Glutamatergic neuron (in vitro differentiated cells): ENCODE measurements around the gene SYS1. TPM values are rescaled to one million over a fixed set of nuclear protein-coding genes. Genes with fewer than 3 reads are reported as not detected.

Experiments
- DNase-seq: peaks from one replicate; pipeline ENCODE4 v3.0.0; 2022
- H3K27ac Mint-ChIP-seq: one replicate; pipeline ENCODE4 v1.8.0; 2020; ENCODE audit warnings: mild to moderate bottlenecking, mixed read lengths, inconsistent platforms; ENCODE audit not compliant: unreplicated experiment
- H3K27me3 Mint-ChIP-seq: one replicate; pipeline ENCODE4 v1.8.0; 2020; ENCODE audit warnings: mild to moderate bottlenecking, moderate library complexity, mixed read lengths, inconsistent platforms; ENCODE audit not compliant: unreplicated experiment
- H3K36me3 Mint-ChIP-seq: one replicate; pipeline ENCODE4 v1.8.0; 2020; ENCODE audit warnings: mild to moderate bottlenecking, mixed read lengths, inconsistent platforms; ENCODE audit not compliant: unreplicated experiment
- H3K4me1 Mint-ChIP-seq: one replicate; pipeline ENCODE4 v1.8.0; 2020; ENCODE audit warnings: mild to moderate bottlenecking, low read depth, mixed read lengths, inconsistent platforms; ENCODE audit not compliant: unreplicated experiment
- H3K4me3 Mint-ChIP-seq: one replicate; pipeline ENCODE4 v1.8.0; 2020; ENCODE audit warnings: mild to moderate bottlenecking, mixed read lengths, inconsistent platforms; ENCODE audit not compliant: unreplicated experiment
- H3K9me3 Mint-ChIP-seq: one replicate; pipeline ENCODE4 v1.8.0; 2020; ENCODE audit warnings: mild to moderate bottlenecking, moderate library complexity, mixed read lengths, inconsistent platforms; ENCODE audit not compliant: unreplicated experiment
- long read RNA-seq: library from polyadenylated mRNA; unstranded; transcript quantifications from one replicate; pipeline ENCODE4 v2.0.0, GENCODE V29; 2020; ENCODE audit not compliant: unreplicated experiment
- total RNA-seq: library from RNA; stranded (reverse); fragmentation: NEBNext Ultra II Directional; extraction: Animal tissue kit (Norgen Biotek cat#: 25700); gene quantifications from one replicate; pipeline ENCODE4 v1.2.1, GENCODE V29; 2021; ENCODE audit not compliant: unreplicated experiment
- TF ChIP-seq, protein P1 (sequence below): fragments of 200-600 bp; sonication (generic); IDR thresholded peaks from one replicate; pipeline ENCODE4 v1.5.0; 2021; ENCODE audit not compliant: partially characterized antibody, unreplicated experiment

The SYS1 gene
- total RNA-seq, result 17.7 TPM
- long read RNA-seq, transcript SYS1-205 (3 exons, 433 nt), result major isoform, 10 of 14 reads
- long read RNA-seq, partial matches to known transcripts, result 0 of 14 reads
- long read RNA-seq, other reads (novel, unspliced or antisense), result 0 of 14 reads

DNA sequence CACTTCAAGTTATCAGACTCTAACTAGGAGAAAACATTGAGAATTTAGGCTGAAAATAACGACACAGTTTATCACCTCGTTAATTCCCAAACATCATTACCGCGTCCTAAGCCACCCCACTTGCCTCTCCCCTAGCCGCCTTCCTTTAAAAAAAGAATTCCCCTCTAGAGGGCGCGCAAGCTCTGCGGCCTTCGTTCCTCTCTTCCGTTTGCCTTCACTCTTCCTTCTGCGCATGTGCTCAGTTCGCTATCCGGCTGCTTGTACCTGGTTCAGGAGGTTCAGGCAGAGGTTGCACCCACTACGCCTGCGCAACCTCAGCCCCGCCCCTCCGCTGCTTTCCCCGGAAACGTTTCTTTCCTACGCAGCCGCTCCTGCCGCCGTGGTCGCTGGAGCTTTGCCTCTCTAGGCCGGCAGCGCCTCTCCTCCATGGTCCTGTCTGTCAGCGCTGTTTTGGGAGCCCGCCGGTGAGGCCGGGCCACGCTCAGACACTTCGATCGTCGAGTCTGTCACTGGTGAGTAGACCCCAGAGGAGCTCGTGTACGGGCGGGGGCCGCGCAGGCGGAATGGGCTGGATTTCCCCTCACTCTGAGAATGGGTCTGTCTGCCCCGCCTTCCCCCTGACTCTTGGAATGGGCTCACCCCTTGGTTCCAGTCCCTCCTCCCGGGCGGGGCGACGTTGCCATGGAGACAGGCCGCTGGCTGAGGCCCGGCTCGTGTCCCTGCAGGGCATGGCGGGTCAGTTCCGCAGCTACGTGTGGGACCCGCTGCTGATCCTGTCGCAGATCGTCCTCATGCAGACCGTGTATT lies at the start of gene SYS1:
TSS of gene SYS1 (plus strand) at position 353 of the 807 bp plus-strand sequence. CDS start at position 729, 376 bp downstream.
- DNase-seq, result peak; percentile 99
- Mint-ChIP-seq H3K27ac (peak within 1 kb of the TSS; percentile 96), H3K36me3 (no peaks in the 10 kb centered on the region), H3K27me3 (peaks cover 1% of the 10 kb centered on the region), H3K4me3 (peak within 1 kb of the TSS; percentile 97), H3K9me3 (peaks cover 5% of the 10 kb centered on the region), H3K4me1 (peaks cover 11% of the 10 kb centered on the region)
- TF ChIP-seq, protein P1, sequence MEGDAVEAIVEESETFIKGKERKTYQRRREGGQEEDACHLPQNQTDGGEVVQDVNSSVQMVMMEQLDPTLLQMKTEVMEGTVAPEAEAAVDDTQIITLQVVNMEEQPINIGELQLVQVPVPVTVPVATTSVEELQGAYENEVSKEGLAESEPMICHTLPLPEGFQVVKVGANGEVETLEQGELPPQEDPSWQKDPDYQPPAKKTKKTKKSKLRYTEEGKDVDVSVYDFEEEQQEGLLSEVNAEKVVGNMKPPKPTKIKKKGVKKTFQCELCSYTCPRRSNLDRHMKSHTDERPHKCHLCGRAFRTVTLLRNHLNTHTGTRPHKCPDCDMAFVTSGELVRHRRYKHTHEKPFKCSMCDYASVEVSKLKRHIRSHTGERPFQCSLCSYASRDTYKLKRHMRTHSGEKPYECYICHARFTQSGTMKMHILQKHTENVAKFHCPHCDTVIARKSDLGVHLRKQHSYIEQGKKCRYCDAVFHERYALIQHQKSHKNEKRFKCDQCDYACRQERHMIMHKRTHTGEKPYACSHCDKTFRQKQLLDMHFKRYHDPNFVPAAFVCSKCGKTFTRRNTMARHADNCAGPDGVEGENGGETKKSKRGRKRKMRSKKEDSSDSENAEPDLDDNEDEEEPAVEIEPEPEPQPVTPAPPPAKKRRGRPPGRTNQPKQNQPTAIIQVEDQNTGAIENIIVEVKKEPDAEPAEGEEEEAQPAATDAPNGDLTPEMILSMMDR, result peak; percentile 80

DNA sequence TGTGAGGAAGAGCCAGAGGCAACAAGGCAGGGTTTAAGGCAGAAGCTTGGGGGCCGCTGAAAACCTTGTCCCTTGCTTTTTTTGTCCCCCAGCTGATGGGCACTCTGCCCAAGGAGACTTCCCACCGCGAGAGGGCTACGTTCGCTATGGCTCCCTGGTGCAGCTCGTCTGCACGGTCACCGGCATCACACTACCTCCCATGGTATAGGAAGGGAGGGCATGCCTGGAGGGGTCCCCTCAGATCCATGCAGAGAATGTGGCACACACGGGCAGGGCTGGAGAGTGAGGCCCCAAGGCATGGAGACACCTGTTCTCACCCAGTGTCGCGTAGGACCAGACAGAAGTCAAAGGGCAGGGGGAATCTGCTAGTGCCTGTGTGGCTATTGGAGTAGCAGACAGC lies 49.0 kb upstream of the SYS1 start:
- H3K36me3 Mint-ChIP-seq, result no peaks in the 10 kb centered on the region
- no peak overlapping the region for H3K4me3 Mint-ChIP-seq
- no peak for DNase-seq
- H3K4me1 Mint-ChIP-seq, result no peaks in the 10 kb centered on the region
- no peak overlapping the region for H3K27ac Mint-ChIP-seq
- H3K27me3 Mint-ChIP-seq, result peaks cover 8% of the 10 kb centered on the region
- H3K9me3 Mint-ChIP-seq, result peaks cover 3% of the 10 kb centered on the region
- TF ChIP-seq, protein P1, result no peak

DNA sequence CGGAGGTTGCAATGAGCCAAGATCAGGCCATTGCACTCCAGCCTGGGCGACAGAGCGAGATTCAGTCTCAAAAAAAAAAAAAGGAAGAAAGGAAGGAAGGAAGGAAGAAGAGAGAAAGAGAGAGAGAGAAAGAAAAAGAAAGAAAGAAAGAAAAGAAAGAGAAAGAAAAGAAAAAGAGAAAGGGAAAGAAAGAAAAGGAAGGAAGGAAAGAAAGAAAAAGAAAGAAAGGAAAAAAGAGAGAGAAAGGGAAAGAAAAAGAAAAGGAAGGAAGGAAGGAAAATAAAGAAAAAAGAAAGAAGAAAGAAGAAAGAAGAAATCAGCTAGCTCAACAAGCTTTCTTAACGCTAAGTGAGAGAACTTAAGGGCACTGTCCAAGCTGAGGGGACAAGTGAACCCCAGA lies 47.3 kb upstream of the SYS1 start:
- no peak overlapping the region for H3K4me3 Mint-ChIP-seq
- peaks cover 3% of the 10 kb centered on the region for H3K9me3 Mint-ChIP-seq
- H3K36me3 Mint-ChIP-seq, result no peaks in the 10 kb centered on the region
- TF ChIP-seq, protein P1, result no peak
- H3K27me3 Mint-ChIP-seq, result peaks cover 2% of the 10 kb centered on the region
- no peaks in the 10 kb centered on the region for H3K4me1 Mint-ChIP-seq
- no peak overlapping the region for H3K27ac Mint-ChIP-seq
- no peak for DNase-seq

DNA sequence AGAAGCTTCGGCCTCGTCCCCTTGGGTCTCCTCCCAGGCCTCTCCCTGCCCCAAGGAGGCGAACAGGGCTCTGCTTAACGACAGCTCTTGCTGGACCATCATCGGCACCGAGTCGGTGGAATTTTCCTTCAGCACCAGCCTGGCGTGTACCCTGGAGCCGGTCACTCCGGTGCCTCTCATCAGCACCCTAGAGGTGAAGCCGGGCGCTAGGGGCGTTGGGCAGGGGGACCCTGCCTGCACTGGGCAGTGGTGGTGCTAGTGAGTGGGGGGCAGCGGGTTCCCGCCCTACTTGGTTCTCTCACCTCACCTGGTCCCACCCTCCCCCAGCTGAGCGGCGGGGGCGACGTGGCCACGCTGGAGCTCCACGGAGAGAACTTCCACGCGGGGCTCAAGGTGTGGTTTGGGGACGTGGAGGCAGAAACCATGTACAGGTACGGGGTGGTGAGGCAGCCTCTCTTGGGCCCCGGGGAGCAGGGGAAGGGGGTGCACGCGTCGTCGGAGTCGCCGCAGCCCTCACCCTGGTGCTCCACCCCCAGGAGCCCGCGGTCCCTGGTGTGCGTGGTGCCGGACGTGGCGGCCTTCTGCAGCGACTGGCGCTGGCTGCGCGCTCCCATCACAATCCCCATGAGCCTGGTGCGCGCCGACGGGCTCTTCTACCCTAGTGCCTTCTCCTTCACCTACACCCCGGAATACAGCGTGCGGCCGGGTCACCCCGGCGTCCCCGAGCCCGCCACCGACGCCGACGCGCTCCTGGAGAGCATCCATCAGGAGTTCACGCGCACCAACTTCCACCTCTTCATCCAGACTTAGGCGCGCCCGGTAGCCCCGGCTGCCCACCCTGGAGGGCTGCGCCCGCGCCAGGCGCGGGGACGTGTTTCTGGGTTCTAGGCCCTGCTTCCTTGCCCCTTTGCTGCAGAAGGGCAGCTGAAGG lies 46.5 kb upstream of the SYS1 start:
- no peak overlapping the region for H3K27ac Mint-ChIP-seq
- no peak overlapping the region for H3K4me3 Mint-ChIP-seq
- TF ChIP-seq, protein P1, result no peak
- no peak for DNase-seq
- H3K4me1 Mint-ChIP-seq, result no peaks in the 10 kb centered on the region
- H3K9me3 Mint-ChIP-seq, result peaks cover 1% of the 10 kb centered on the region
- H3K27me3 Mint-ChIP-seq, result no peaks in the 10 kb centered on the region
- no peaks in the 10 kb centered on the region for H3K36me3 Mint-ChIP-seq
